Erythroblast (primary cell): ENCODE measurements around the gene CFAP45.
A peak's percentile ranks its signal among the peaks of the same experiment; 100 is the strongest.

ENCODE experiments used
- DNase-seq, 2 experiments: peaks; one replicate each; lab custom pipeline; 2025; lab: John Stamatoyannopoulos, UW
- GATA1 ChIP-seq: IDR thresholded peaks from 2 replicates; pipeline ENCODE4 v1.6.1; 2011; ENCODE audit warnings: low read depth, mild to moderate bottlenecking, control low read depth, low read length, moderate library complexity
- POLR2A ChIP-seq: IDR thresholded peaks from 2 replicates; pipeline ENCODE4 v1.6.1; 2011; ENCODE audit warnings: mild to moderate bottlenecking, low read length

The CFAP45 gene

DNA sequence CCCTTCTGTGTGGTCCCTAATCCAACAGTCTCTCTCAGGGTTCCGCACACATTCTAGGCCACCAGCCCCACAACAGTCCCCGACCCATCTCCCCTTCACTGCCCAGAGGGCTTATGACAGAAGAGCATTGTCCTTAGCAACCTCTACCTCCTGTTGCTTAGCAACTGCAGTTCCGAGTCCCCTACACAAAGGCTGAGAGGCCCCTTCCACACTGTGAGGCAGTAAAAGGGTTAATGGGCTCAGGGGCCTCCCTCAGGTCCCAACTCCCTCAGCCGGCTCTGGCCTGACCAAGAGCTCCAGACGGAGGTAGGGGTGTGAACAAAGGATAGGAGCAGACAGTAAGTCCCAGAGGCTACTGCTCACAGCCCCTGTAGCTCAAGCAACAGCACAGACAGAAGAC is 41.2 kb upstream of the CFAP45 start:
- DNase-seq: no peak

GRCh38 chr1:159940006-159940620 is 40.1 kb upstream of the CFAP45 start:
- no peak for DNase-seq
- TF ChIP-seq POLR2A (no peak), GATA1 (no peak)

More for the DNA sequence above, 41.2 kb upstream of the CFAP45 start:
- TF ChIP-seq POLR2A (no peak), GATA1 (no peak)

DNA sequence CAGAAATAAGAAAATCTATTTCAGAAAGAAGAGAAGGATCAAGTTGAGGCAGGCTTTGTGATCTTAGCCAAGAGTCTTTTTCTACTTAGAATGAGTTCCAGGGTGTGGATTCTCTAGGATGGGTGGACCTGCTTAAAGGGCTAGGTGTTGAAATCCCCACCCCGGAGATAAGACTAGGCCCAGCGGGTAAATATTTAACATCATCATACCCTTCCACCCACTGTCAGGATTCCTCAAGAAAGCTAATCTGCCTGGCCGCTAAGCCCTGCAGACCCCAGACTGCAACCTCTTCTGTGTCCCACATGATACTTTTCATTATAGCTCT is 39.7 kb upstream of the CFAP45 start:
- TF ChIP-seq GATA1: no peak
- no peak for TF ChIP-seq POLR2A
- no peak for DNase-seq

- TF ChIP-seq POLR2A: no peak
- no peak for TF ChIP-seq GATA1
- DNase-seq: no peak
Observed at GRCh38 chr1:159938905-159939677, 39.1 kb upstream of the CFAP45 start.

DNA sequence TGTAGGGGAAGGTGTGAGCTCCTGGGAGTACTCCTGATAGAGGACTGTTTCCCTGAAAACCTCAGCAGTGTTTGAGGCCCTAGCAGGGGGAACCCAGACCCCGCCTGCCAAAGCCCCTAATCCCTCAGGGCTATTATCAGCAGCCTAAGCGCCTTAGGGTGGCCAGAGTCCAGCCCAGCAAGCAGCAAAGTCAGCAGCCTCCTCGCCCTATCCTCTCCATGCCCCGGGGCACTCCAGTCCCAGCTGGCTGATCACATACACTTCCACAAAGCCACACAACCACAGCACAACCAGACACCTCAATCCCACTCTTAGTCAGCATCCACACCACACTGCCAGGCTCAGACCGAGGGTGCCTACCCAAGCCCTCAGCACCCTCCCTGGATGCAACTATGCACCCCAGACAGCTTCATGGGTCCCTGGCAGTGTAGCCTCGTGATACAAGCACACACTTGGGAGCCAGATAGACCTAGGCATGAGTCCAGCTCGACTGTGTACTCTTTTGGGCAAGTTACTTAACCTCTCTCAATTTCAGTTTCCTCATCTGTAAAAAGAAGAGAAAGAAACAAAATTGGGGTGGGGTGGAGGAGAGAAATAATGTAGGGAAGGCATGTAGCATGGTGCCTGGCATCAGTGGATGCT is 38.4 kb upstream of the CFAP45 start:
- TF ChIP-seq POLR2A (no peak), GATA1 (no peak)
- no peak for DNase-seq

GRCh38 chr1:159937054-159937750 is 37.2 kb upstream of the CFAP45 start:
- DNase-seq: peak in 1 of 2 experiments; percentile 13
- TF ChIP-seq GATA1 (no peak), POLR2A (no peak)

- TF ChIP-seq POLR2A (no peak), GATA1 (no peak)
- peak; percentile 70 to 86 for DNase-seq
Observed at GRCh38 chr1:159936273-159936904, 36.4 kb upstream of the CFAP45 start.

GRCh38 chr1:159935719-159936272 is 35.8 kb upstream of the CFAP45 start:
- DNase-seq: no peak
- TF ChIP-seq GATA1 (no peak), POLR2A (no peak)

GRCh38 chr1:159935305-159935704 is 35.3 kb upstream of the CFAP45 start:
- no peak for DNase-seq
- TF ChIP-seq POLR2A (no peak), GATA1 (no peak)

DNA sequence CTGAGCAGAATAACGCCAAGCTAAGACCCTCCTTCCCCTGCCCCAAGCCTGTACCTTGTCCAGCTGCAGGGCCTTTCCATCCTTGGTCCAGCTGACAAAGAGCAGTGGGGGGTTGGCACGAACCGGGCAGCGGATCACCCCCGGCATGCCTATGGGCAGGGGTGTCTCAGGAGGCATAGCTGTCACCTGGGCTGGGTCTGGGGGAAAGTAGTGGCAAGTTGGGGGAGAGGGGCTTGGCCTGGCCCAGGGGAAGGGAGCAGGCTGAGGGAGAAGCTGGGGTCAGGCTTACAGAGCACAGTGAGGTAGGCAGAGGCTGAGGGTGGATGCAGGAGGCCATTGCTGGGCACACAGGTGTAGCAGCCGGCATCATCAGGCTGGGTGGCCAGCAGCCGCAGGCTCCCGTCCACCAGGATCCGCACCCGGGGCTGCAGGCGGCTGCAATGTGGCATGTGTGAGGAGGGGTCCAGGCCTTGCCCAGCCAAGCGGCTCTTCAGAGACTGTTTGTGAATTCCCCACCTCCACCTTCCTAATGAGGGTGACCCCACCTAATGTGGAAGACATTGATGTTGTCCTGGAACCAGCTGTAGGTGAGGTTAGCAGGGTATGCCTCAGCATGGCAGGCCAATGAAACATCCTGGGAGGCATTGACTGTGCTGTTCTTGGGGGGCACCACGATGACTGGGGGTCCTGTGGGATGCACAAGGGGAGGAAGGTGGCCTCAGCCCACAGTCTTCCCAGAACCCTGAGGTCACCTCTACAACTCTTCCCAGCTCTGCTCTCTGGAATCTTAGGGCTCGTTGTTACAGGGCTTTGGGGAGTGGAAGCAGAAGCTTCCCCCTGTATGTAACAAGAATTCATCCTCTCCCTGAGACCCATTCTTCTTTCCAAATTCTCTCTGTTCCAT is 34.4 kb upstream of the CFAP45 start:
- DNase-seq: no peak
- TF ChIP-seq GATA1: no peak

- no peak for TF ChIP-seq GATA1
- no peak for TF ChIP-seq POLR2A
- DNase-seq: no peak
Observed at GRCh38 chr1:159933347-159933746, 33.4 kb upstream of the CFAP45 start.

- no peak for DNase-seq
- no peak for TF ChIP-seq POLR2A
- no peak for TF ChIP-seq GATA1
Observed at GRCh38 chr1:159932296-159933285, 32.6 kb upstream of the CFAP45 start.
